Islet precursor cell (in vitro differentiated cells): ENCODE data around the gene HSFX3.
"Not testable (repeated sequence)": the region's sequence is repeated elsewhere in the genome, so short reads cannot be mapped to it uniquely, and the experiment has no call there.

Experiments used
- DNase-seq: peaks from one replicate; pipeline ENCODE4 v3.0.0-alpha.2; 2018

HSFX3 gene

DNA sequence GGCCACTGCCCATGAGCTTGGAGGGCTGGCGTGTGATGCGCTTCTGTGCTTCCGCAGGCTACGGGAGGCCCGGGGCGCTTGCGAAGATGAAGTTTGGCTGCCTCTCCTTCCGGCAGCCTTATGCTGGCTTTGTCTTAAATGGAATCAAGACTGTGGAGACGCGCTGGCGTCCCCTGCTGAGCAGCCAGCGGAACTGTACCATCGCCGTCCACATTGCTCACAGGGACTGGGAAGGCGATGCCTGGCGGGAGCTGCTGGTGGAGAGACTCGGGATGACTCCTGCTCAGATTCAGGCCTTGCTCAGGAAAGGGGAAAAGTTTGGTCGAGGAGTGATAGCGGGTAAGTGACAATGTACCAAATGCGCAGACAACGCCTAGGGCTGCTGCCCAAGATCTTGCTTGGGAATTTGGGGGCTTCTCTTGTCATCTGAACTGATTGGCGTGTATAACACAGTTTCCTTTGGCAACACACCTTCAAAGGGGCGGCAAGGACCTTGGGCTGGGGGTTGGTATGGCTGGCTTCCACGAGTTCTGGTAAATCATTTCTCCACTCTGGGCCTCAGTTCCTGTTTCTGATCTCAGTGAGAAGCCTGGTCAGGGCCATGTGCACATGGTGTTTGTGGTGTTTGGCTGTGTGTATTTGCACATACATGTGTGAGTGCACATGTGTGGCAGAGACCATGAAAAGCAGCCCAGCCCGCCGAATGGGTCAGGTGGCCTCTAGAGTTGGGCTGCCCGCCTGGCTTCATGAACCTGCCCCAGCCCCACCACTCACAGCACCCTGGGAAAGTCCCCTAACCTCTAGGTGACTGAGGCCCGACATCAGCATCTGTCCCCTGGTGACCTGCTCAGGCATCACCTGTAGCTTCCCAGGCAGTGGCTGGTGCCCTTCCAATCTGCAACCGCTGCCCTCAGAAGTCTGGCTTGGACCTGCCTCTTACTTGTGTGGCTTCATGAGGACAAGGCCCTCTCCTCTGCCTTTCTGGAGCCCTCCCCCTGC, 3.9 kb downstream of the HSFX3 start:
- DNase-seq = peak; percentile 77

DNA sequence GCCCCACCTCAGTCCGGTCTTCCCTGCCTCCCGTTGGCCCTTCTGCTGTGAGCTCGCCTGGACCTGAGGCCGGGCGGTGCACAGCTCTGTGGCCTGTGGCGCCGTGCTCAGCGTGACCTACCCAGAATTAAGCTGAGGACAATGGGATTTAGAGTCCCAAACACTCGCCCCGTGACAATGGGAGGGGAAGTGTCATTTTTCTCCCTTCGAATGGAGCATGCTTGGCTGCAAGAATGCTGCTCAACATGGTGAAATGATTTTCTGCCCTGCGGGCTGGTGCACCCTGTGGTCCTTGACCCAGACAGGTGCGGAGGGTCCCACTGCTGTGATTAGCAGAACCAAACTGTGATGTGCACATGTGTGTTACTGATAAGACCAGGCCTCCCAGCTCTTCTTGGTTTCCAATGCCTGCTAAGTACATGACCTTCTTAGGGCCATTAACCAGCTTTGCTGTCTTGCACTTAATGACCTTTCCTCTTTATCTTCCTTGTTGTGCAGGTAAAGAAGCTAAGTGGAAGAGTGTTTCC, 8.1 kb downstream of the HSFX3 start:
- DNase-seq = peak; percentile 58

DNA sequence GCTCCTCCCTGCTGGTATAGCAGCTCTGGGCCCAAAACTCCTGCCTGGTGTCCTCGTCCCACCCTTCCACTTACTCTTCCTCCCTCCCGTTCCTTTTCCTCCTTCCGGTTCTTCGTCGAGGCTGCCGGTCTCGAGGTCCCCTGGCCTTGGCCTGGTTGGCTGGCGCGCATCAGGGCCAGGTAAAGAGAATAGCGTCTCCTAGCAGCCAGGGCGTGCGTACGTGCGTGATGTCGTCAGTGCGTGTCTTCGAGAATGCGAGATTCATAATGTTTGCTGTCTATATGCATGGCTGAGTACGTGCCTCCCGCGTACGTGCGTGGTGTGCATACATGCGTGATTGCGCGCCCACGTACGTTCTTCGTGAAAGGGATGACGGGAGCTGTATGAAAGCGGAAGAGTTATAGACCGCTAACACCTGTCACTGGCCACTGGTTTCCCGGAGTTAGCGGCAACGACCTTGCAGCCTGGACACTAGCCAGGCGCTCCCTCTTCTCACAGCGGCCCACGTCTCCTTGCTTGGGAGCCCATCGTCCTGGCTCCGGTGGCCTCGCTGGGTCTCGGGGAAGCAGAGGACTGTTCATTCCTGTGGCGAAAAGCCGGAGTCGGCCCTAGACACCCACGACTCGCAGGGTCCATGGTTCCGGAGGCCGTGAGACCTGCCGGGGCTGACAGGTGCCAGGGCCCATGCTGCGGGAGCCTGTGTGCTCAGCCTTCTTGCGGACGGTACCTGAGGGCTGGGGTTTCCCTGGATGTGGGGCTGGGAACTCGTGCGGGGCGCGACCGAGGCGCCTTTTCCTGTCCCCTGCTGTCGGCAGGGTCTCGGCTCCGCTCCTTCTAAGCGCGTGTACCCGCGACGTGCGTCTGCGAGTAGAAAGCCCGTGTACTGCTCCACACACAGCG, 8.9 kb downstream of the HSFX3 start, which contains the start of gene EOLA1:
Gene EOLA1, plus strand, starts transcription at position 392 of the 900 bp plus-strand sequence. CDS start 4,619 bp downstream, outside the sequence.
- peak; percentile 95 for DNase-seq

DNA sequence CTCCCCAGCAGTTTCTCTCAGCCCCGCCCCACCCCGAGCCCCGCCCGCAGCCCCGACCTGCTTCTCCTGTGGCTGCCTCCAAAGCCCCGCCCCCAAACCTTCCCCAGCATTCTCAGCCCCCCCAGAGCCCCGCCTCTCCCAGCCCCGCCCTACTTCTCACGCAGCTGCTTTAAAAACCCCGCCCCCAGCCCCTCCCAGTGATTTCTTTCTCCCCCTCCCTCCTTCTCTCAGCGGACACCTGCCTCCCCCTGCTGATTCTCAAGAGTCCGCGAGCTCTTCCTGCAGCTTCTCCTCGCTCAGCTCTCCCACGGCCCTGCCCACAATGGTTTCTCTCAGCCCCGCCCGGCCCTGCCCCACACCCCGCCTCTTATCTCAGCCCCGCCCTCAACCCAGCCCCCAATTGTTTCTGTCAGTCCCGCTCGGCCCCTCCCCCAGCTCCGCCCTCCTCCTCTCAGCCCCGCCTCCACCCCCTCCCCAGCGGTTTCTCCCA, 9.5 kb downstream of the HSFX3 start:
- peak; percentile 95 for DNase-seq

DNA sequence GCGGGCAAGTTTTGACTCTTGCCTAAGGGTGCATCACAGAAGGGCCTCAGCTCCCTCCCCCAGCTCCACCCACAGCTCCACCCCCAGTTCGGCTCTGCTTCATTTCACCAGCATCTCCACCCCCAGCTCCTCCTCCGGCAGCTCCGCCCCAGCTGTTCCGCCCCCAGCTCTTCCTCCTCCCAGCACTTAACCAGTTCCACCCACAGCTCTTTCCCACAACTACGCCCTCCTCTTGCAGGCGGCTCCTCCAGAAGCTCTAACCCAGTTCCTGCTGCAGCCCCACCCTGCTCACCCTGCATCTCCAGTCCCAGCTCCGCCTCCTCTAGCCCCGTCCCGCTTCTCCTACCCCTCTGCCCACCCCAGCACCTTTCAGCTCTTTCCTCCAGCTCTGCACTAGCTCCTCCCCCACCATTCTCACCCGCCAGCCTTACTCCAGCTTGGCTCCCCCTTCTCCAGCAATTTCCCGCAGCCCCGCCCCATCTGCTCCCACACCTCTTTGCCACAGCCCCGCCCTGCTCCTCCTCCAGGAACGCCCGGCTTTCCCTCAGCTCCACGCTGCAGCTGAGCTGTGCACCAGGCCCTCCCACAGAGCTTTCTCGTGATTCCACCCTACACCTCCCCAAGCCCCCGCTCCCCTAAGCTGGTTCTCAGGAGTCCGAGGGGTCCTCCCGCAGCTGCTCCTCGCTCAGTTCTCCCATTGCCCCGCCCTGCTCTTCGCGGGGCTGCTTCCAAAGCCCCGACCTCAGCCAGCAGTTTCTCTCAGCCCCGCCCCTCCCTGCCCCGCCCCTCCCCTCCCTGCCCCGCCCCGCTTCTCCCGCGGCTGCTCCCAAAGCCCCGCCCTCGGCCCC, 10.2 kb downstream of the HSFX3 start:
- DNase-seq = peak; percentile 97

DNA sequence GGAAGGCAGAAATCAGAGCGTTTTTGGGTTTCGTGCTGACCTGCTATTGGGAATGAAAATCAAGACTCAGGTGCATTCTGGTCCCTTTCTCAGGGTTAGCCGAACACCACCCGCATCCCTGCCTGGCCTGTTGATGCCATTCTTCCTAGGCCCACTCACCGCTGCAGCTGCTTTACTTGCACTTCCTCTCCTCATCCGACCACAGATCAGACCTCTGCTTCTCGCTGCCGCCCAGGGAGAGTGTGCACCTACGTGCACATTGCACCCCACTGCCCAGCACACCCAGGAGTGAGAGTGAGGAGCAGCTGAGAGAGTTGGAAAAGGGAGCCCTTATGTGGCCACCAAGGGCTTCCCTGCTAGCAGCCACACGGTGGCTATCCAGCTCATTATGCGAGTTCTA, 12.2 kb downstream of the HSFX3 start:
- not testable (repeated sequence) for DNase-seq

DNA sequence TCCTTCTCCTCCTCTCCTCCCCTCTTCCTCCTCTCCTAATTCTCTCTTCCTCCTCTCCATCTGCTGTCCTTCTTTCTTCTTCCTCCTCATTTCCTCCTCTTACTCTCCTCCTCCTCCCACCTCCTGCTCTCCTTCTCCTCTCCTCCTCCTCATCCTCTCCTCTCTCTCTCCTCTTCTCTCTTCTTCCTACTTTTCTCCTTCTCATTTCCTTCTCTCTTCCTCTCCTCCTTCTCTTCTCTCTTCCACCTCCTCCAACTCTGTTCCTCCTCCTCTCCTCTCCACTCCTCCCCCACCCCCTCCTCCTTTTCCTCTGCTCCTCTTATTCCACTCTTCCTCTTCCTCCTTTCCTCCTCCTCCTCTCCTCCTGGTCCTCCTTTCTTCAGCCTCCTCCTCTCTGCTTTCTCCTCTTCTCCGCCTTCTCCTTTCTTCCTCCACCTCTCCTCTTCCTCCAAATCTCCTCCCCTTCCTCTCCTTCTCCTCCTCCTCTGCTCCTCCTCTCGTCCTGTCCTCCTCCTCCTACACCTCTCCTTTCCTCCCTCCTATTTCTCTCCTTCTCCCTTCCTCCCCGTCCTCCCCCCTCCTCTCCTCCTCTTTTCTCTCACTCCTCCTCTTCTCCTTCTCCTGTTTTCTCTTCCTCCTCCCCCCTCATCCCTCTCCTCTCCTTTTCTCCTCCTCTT, 14.7 kb downstream of the HSFX3 start:
- DNase-seq = peak; percentile 4

DNA sequence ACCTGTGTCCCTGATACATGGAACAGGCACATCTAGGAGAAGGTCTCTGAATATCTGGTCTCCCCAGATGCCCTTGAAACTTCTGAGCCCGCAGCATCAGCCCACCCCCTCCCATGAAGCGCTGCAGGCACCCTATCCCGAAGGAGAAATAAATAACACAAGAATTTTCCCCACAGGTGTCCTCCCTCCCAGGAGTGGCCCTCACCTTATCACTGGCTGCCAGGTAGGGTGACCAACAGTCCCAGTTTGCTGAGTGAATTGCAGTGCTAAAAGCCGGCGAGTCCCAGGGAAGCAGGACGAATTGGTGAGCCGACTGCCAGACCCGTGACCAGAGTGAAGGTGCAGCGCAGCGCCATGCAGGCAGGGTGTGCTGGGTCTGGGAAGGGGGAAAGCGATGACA, 15.7 kb downstream of the HSFX3 start:
- DNase-seq = not testable (repeated sequence)

DNA sequence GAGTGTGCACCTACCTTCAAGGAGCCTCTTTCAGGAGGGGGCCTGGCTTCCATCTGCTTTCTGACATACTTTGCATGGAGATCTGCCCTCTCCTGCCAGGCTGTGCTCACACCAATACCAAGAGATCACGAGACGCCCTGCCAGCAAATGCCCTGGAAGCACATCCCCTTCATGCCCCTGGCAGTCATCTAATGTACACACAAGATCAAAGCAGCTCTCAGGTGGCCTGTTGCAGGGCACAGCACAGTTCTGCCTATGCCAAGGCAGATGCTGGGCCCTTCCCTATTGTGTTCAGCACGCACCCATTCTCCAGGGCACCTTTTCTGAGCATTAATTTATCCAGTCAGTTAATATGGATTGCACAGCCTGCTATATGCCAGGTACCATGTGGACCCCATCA, 16.9 kb downstream of the HSFX3 start:
- not testable (repeated sequence) for DNase-seq

DNA sequence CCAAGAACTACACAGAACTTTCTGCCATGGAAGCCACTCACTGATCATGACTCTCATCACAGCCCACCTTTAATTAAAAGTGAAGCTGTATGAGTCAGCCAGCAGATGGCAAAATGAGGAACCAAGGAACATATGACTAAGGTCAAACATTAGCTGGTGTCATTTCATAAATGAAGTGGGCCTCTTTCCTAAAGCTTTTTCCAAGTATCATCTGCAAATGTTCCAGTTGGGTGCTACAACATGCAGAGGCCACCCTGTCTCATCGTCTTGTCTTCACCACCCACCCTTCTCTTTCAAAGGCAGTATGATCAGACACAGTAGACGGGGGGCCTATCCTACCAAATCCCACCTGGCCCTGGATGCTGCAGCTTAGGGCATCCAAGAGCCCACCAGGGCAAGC, 18.1 kb downstream of the HSFX3 start:
- peak; percentile 22 for DNase-seq

DNA sequence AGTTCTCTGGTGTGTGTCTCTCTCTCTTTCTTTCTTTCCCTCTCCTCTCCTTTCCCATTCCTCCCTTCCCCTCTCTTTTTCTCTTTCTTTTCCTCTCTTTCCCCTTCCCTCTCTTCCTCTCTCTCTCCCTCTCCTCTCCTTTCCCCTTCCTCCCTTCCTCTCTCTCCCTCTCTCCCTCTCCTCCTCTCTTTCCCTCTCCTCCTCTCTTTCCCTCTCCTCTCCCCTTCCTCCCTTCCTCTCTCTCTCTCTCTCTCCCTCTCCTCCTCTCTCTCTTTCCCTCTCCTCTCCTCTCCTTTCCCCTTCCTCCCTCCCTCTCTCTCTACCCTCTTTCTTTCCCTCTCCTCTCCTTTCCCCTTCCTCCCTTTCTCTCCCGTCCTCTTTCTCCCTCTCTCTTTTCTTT, 21.3 kb downstream of the HSFX3 start:
- DNase-seq = no peak

DNA sequence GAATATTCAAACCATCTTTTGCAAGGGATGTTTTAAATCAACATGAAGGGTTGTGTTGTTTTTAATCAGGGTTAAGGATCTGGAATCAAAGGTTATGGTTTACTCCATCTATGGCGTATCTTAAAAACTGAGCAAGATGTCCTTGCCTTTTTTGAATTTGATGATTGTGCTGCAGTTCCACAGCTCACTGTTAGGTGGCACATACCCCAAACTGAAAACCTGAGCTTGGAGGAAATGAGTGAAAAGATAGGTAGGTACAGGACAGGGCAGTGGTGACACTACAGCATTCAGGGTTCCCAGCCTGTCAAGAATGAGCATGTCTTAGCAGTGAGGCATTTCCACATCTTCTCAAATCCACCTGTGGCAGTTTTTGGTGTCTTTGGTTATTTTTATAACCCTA, 22.0 kb downstream of the HSFX3 start:
- peak; percentile 55 for DNase-seq

DNA sequence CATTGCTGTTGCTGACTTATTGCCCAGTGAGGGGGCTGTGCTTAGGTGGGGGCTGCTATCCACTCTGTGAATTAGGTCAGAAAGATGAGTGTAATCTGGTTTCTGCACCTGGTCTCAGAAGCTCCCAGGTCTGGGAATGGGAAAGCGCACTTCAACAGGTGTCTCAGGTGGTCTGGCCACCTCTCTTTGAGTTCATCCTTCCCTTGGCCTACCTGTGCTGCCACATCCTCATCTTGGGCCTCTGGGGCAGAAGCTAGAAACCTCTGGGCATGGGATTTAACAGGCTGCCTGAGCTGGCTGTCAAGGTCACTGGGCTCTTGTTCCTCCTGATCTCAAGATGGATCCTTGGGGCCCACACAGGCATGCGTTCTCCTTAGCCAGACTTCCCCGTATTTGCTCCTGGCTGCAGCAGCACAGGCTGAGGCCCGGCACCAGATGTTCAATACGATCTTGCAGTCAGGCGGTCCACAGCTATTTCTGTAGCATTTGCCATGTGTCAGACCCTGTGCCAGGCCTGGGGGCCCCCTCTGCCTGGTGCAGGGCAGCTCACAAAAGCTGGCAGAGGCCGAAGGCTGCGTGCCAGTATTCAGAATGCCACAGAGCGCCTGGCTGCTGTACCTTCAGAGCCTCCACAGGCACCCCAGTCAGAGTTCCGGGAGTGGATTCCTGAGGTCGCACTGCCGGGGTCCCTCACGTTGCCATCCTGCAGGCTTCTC, 23.2 kb downstream of the HSFX3 start:
- peak; percentile 13 for DNase-seq

DNA sequence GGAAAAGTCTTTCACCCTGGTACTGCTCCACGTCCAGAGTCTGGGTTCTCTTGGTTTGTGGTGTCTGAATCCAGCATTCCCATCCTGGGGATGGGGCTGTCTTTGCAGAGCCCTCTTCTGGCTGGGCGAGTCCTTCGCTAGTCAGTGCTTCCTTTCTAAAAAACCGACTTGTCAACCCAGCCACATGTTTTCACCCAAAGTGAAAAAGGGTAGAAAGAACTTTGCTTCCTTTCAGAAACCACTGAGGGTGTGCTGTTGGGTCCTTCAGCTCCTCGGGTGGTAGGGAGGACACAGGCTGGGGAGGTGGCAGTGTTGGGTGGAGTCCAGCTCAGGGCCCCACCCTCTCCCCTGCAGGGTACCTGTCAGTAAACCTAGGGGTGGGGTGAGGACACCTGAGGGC, 23.8 kb downstream of the HSFX3 start:
- DNase-seq = peak; percentile 22

DNA sequence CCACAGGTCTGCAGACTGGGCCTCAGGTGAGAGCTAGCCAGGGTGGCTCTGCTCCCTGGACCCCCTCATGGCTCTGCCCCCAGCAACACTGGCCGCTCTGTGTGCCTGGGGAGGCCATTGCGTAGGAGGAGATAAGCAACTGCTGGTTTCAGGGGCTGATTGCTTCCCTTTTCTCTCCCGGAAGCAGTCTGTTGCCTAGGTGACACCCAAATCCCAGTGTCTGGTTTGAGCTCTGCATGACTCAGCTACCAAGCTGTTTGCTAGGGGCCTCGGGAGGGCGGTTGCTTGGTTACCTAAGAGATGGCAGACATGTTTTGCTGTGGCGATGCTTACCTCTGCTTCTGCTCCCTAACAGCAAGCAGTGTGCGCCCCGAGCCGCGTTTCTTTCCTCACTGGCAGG, 24.3 kb downstream of the HSFX3 start:
- DNase-seq = peak; percentile 80

DNA sequence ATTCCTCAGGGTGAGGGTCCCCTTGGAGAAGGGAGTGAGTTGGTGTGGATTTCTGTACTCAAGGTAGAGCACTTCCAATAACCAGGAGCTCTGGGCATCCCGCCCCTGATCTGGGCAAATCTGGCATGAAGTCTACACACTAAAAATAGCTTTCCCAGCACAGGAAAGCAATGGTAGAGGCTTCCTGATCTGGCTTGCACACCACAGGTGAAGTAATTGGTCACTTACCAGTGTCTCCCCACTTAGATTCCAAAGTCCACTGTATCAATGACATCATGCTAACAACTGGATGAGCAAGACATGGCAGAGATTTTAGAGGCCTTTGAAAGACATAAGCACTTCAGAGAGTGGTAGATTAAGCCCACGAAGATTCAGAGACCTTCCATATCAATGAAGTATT, 26.8 kb downstream of the HSFX3 start:
- DNase-seq = peak; percentile 39

DNA sequence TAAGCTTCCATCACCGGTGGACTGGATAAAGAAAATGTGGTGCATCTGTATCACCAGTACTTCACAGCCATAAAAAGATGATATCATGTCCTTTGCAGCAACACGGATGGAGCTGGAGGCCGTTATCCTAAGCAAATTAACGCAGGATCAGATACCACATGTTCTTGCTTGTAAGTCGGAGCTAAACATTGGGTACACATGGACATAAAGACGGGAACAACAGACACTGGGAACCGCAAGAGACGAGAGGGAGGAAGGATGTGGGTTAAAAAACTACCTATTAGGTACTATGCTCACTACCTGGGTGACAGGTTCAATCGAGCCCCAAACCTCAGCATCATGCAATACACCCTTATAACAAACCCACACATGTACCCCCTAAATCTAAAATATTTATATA, 28.3 kb downstream of the HSFX3 start:
- peak; percentile 2 for DNase-seq

DNA sequence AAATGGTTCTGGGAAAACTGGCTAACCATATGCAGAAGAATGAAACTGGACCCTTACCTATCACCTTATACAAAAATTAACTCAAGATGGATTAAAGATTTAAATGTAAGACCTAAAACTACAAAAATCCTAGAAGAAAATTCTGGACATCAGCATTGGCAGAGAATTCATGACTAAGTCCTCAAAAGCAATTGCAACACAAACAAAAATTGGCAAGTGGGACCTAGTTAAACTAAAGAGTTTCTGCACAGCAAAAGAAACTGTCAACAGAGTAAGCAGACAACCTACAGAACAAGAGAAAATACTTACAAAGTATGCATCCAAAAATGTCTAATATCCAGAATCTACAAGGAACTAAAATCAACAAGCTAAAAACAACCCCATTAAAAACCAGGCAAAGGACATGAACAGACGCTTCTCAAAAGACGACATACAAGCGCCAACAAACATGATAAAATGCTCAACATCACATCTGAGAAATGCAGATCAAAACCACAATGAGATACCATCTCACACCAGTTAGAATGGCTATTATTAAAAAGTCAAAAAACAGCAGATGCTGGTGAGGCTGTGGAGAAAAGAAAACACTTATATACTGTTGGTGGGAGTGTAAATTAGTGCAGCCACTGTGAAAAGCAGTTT, 29.0 kb downstream of the HSFX3 start:
- DNase-seq = peak; percentile 2

DNA sequence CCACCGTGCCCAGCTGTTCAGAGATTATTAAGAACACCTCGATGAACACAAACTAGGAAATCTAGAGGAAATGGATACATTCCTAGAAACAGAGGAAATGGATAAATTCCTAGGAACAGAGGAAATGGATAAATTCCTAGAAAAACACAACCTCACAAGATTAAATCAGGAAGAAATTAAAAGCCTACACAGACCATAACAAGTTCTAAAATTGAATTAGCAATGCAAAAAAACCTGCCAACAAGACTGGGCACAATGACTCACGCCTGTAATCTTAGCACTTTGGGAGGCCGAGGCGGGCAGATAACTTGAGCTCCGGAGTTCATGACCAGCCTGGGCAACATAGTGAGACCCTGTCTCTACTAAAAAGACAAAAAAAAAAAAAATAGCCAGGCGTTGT, 31.5 kb downstream of the HSFX3 start:
- no peak for DNase-seq

DNA sequence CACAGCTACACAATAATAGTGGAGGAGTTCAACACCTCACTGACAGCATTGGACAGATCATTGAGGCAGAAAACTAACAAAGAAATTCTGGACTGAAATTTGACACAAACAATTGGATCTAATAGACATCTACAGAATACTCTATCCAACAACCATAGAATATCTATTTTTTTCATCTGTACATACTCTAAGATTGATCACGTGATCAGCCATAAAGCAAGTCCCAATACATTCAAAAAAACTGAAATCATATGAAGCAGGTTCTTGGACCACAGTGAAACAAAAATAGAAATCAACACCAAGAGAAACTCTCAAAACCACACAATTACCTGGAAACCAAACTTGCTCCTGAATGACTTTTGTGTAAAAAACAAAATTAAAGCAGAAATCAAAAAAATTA, 32.4 kb downstream of the HSFX3 start:
- DNase-seq = no peak
